HCT116 (cell line): ENCODE results near the gene SNRNP200. TPM values are rescaled to one million over a fixed set of nuclear protein-coding genes. Genes with fewer than 3 reads are reported as not detected.

Experiments
- ATAC-seq: fragments of 200-7000 bp; cut with Tn5 transposase; 2 replicates; pipeline ENCODE4 v1.9.1; 2020; ENCODE audit warnings: mild to moderate bottlenecking, moderate library complexity
- BruUV-seq: library from RNA; stranded (reverse); fragments of 400-500 nt; replicated peaks from 2 replicates; lab custom pipeline; 2021; lab: Mats Ljungman, UMichigan
- CTCF ChIA-PET: fragments of 300-600 bp; sonication (Branson Sonifier 250); formaldehyde crosslinking; loops from one replicate; lab custom pipeline; 2021; ENCODE audit warnings: antibody characterized with exemption; lab: Charles Lee
- POLR2A ChIA-PET: fragments of 300-600, 350-600 bp; sonication (Branson Sonifier 250); formaldehyde crosslinking; loops from one replicate; lab custom pipeline; 2021; ENCODE audit warnings: antibody characterized with exemption; lab: Charles Lee
- RAD21 ChIA-PET, 2 experiments: fragments of 300-600 bp; sonication (Branson Sonifier 250); formaldehyde crosslinking; loops; one replicate each; lab custom pipeline; 2023; ENCODE audit warnings: low total read pairs in 2 of 2; ENCODE audit not compliant: uncharacterized antibody in 2 of 2, unreplicated experiment in 2 of 2, low non-redundant PET in 1 of 2; lab: Charles Lee
- DNase-seq: peaks from one replicate; pipeline ENCODE4 v3.0.0-alpha.2; 2010; ENCODE audit warnings: low read depth, low spot score
- H2AFZ ChIP-seq: fragments of 200-600 bp; shearing (Covaris generic), sonication (generic); 2 replicates; pipeline ENCODE4 v1.6.1; 2017; ENCODE audit warnings: low read depth, mixed run types, mixed read lengths, antibody characterized with exemption, low read length; ENCODE audit not compliant: poor library complexity, severe bottlenecking
- H3K27ac ChIP-seq: 2 replicates; pipeline ENCODE4 v1.5.1; 2012; ENCODE audit warnings: low read depth, low read length
- H3K27me3 ChIP-seq: fragments of 200-600 bp; sonication (generic); 2 replicates; pipeline ENCODE4 v1.6.1; 2016; ENCODE audit warnings: mixed run types, low read length, mixed read lengths; ENCODE audit not compliant: insufficient read depth
- H3K36me3 ChIP-seq, 2 experiments: fragments of 200-500 bp in 1 of 2; fragments of 200-600 bp in 1 of 2; sonication (Bioruptor generic) in 1 of 2; sonication (generic) in 1 of 2; 2 replicates each; pipeline versions ENCODE4 v1.5.1 to v1.6.1; 2014 to 2016; ENCODE audit warnings: low read length in 2 of 2, inconsistent platforms in 1 of 2, mixed read lengths in 1 of 2, mixed run types in 1 of 2; ENCODE audit not compliant: insufficient read depth in 2 of 2, control insufficient read depth in 1 of 2
- H3K4me1 ChIP-seq, 2 experiments: fragments of 200-600 bp in 1 of 2; sonication (generic) in 1 of 2; 2 replicates each; pipeline versions ENCODE4 v1.5.1 to v1.6.1; 2012 to 2017; ENCODE audit warnings: low read length in 2 of 2, inconsistent platforms in 1 of 2, mild to moderate bottlenecking in 1 of 2, mixed read lengths in 1 of 2, mixed run types in 1 of 2, moderate library complexity in 1 of 2; ENCODE audit not compliant: insufficient read depth in 2 of 2, control insufficient read depth in 1 of 2
- H3K4me2 ChIP-seq: fragments of 200-600 bp; sonication (generic); 2 replicates; pipeline ENCODE4 v1.6.1; 2017; ENCODE audit warnings: mixed run types, low read length, mixed read lengths
- H3K4me3 ChIP-seq, 2 experiments: fragments of 200-600 bp in 1 of 2; sonication (generic) in 1 of 2; replicated peaks in 1 of 2; 2 replicates each; pipeline ENCODE4 v1.5.1; 2011 to 2016; ENCODE audit warnings: low read length in 2 of 2, control low read depth in 1 of 2, low read depth in 1 of 2, mild to moderate bottlenecking in 1 of 2, mixed read lengths in 1 of 2, mixed run types in 1 of 2
- H3K79me2 ChIP-seq: fragments of 200-600 bp; sonication (generic); 2 replicates; pipeline ENCODE4 v1.6.1; 2017; ENCODE audit warnings: mild to moderate bottlenecking, mixed run types, low read length, moderate library complexity, mixed read lengths; ENCODE audit not compliant: insufficient read depth
- H3K9ac ChIP-seq: fragments of 200-600 bp; sonication (generic); 2 replicates; pipeline ENCODE4 v1.6.1; 2016; ENCODE audit warnings: low read length, mixed read lengths
- H3K9me2 ChIP-seq: fragments of 200-600 bp; sonication (generic), shearing (Covaris generic); 2 replicates; pipeline ENCODE4 v1.6.1; 2017; ENCODE audit warnings: mixed run types, mild to moderate bottlenecking, moderate library complexity; ENCODE audit not compliant: insufficient read depth
- H3K9me3 ChIP-seq, 2 experiments: fragments of 200-500 bp in 1 of 2; fragments of 200-600 bp in 1 of 2; sonication (Bioruptor generic) in 1 of 2; sonication (generic) in 1 of 2; 2 replicates each; pipeline ENCODE4 v1.6.1; 2014 to 2017; ENCODE audit warnings: low read length in 2 of 2, mixed read lengths in 2 of 2, inconsistent platforms in 1 of 2, low read depth in 1 of 2, mild to moderate bottlenecking in 1 of 2, mixed run types in 1 of 2, moderate library complexity in 1 of 2; ENCODE audit not compliant: control insufficient read depth in 1 of 2, insufficient read depth in 1 of 2
- H4K20me1 ChIP-seq: fragments of 200-600 bp; sonication (generic), shearing (Covaris generic); 2 replicates; pipeline ENCODE4 v1.6.1; 2017; ENCODE audit warnings: mixed run types, mild to moderate bottlenecking, moderate library complexity; ENCODE audit not compliant: insufficient read depth
- CBX3 ChIP-seq: IDR thresholded peaks from 2 replicates; pipeline ENCODE4 v1.6.1; 2012; ENCODE audit warnings: low read depth
- CEBPB ChIP-seq: IDR thresholded peaks from 2 replicates; pipeline ENCODE4 v1.6.1; 2012; ENCODE audit warnings: low read depth
- EGR1 ChIP-seq: IDR thresholded peaks from 2 replicates; pipeline ENCODE4 v1.6.1; 2012; ENCODE audit warnings: low read depth
- ELF1 ChIP-seq: IDR thresholded peaks from 2 replicates; pipeline ENCODE4 v1.6.1; 2012; ENCODE audit warnings: low read depth, borderline replicate concordance
- EZH2phosphoT487 ChIP-seq: fragments of 200-600 bp; IDR thresholded peaks from 2 replicates; pipeline ENCODE4 v1.6.1; 2018; ENCODE audit warnings: antibody characterized with exemption, borderline replicate concordance
- FOSL1 ChIP-seq: IDR thresholded peaks from 2 replicates; pipeline ENCODE4 v1.6.1; 2012; ENCODE audit warnings: low read depth
- POLR2AphosphoS5 ChIP-seq: IDR thresholded peaks from 2 replicates; pipeline ENCODE4 v1.6.1; 2011; ENCODE audit warnings: mild to moderate bottlenecking, low read depth, low read length, moderate library complexity
- RAD21 ChIP-seq: IDR thresholded peaks from 2 replicates; pipeline ENCODE4 v1.6.1; 2012; ENCODE audit warnings: low read depth, mild to moderate bottlenecking
- SP1 ChIP-seq: IDR thresholded peaks from 2 replicates; pipeline ENCODE4 v1.6.1; 2012; ENCODE audit warnings: low read depth
- SRF ChIP-seq: IDR thresholded peaks from 2 replicates; pipeline ENCODE4 v1.6.1; 2012; ENCODE audit warnings: low read depth
- TCF7L2 ChIP-seq: IDR thresholded peaks from 2 replicates; pipeline ENCODE4 v1.7.0; 2011; ENCODE audit warnings: borderline replicate concordance, inconsistent platforms; ENCODE audit not compliant: insufficient read depth, insufficient read length; ENCODE audit errors: extremely low read depth
- YY1 ChIP-seq: IDR thresholded peaks from 2 replicates; pipeline ENCODE4 v1.6.1; 2011; ENCODE audit warnings: low read length, low read depth, moderate library complexity, mild to moderate bottlenecking; ENCODE audit not compliant: insufficient replicate concordance; ENCODE audit errors: extremely low read depth
- ZBTB33 ChIP-seq: IDR thresholded peaks from 2 replicates; pipeline ENCODE4 v1.6.1; 2011; ENCODE audit warnings: mild to moderate bottlenecking, low read length, moderate library complexity; ENCODE audit not compliant: insufficient replicate concordance; ENCODE audit errors: extremely low read depth
- ZFX ChIP-seq: fragments of 450-650 bp; IDR thresholded peaks from 2 replicates; pipeline ENCODE4 v1.6.1; 2017
- intact Hi-C: fragments of 100-400 bp; cut with micrococcal nuclease; formaldehyde crosslinking; loops from 2 replicates; pipeline ENCODE4 v1.10.0; 2022
- total RNA-seq: library from RNA; stranded (reverse); gene quantifications from one replicate; pipeline ENCODE4 v1.2.1, GENCODE V29; 2021; ENCODE audit not compliant: unreplicated experiment
- TF ChIP-seq, protein P1 (sequence below), 3 experiments: fragments of 200-600 bp in 1 of 3; sonication (generic) in 1 of 3; IDR thresholded peaks in 2 of 3; conservative IDR thresholded peaks in 1 of 3; 2 replicates each; pipeline ENCODE4 v1.5.1; 2012 to 2017; ENCODE audit warnings: low read depth in 2 of 3, low read length in 2 of 3, antibody characterized with exemption in 1 of 3, borderline replicate concordance in 1 of 3, control low read depth in 1 of 3, mild to moderate bottlenecking in 1 of 3, mixed read lengths in 1 of 3, mixed run types in 1 of 3, moderate library complexity in 1 of 3; ENCODE audit not compliant: insufficient read depth in 1 of 3
- TF ChIP-seq, protein P2 (sequence below): IDR thresholded peaks from 2 replicates; pipeline ENCODE4 v1.6.1; 2012; ENCODE audit warnings: low read depth

The SNRNP200 gene
- total RNA-seq, 1 experiment from 2014 or later: 202 TPM

GRCh38 chr2:96341641-96342040, 36.3 kb upstream of the SNRNP200 start (continued):
- TF ChIP-seq, protein P1, sequence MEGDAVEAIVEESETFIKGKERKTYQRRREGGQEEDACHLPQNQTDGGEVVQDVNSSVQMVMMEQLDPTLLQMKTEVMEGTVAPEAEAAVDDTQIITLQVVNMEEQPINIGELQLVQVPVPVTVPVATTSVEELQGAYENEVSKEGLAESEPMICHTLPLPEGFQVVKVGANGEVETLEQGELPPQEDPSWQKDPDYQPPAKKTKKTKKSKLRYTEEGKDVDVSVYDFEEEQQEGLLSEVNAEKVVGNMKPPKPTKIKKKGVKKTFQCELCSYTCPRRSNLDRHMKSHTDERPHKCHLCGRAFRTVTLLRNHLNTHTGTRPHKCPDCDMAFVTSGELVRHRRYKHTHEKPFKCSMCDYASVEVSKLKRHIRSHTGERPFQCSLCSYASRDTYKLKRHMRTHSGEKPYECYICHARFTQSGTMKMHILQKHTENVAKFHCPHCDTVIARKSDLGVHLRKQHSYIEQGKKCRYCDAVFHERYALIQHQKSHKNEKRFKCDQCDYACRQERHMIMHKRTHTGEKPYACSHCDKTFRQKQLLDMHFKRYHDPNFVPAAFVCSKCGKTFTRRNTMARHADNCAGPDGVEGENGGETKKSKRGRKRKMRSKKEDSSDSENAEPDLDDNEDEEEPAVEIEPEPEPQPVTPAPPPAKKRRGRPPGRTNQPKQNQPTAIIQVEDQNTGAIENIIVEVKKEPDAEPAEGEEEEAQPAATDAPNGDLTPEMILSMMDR (IDR thresholded peaks at IDR 0.05 in 2 of 3, conservative IDR thresholded peaks at IDR 0.05 in 1 of 3; ENCODE audit: borderline replicate concordance in 1 of 3, insufficient read depth in 1 of 3, low read depth in 2 of 3, low read length in 2 of 3): no peak
- TF ChIP-seq RAD21 (no peak), CEBPB (no peak), TCF7L2 (no peak), ZFX (no peak), YY1 (no peak)

DNA sequence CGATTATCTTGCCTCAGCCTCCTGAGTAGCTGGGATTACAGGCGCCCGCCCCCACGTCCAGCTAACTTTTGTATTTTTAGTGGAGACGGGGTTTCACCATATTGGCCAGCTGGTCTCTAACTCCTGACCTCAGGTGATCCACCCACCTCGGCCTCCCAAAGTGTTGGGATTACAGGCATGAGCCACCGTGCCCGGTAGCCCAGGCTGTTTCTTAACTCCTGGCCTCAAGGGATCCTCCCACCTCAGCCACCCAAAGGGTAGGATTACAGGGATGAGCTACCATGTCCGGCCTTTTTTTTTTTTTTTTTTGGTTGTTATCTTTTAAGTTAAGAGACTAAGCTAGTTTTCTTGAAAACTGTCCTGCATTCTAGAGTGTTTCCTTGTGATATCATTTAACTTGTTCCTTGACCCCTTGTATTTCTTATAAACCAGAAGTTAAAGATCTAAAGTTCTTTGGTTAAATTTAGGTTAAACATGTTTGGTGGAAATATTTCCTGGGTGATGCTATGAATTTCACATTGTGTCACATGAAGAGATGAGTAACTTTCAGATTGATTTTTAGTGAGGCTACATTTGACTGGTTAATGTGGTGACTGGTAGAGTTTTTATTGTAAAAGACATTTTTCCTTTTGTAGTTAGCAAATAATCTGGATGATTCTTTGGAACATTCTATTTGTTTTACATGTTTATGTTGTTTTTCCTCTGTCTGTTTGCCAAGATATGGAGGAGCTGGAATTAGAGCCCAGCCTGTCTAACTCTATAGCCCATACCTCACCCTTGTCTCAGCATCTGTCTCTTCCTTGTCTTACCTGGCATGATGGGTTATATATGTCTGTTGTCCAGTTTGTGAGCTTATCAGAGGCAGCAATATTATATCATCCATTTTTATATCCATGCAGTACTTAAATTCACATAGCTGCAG, 35.4 kb upstream of the SNRNP200 start:
- peaks cover 80% of the 10 kb centered on the region for H3K79me2 ChIP-seq
- no peak for DNase-seq
- H3K27ac ChIP-seq: no peak overlapping the region
- no peaks in the 10 kb centered on the region for H3K27me3 ChIP-seq
- ChIA-PET CTCF (no interaction called here), POLR2A (no interaction called here), RAD21 (no interaction called here)
- no peak for ATAC-seq
- H4K20me1 ChIP-seq: no peaks in the 10 kb centered on the region
- H3K9ac ChIP-seq: no peak overlapping the region
- no peak overlapping the region for H2AFZ ChIP-seq
- BruUV-seq: no TSS peak
- H3K9me3 ChIP-seq: no peaks in the 10 kb centered on the region
- H3K4me1 ChIP-seq: peaks cover 4 to 48% of the 10 kb centered on the region in 2 experiments; a peak in 3 of 4 replicates
- no peak overlapping the region for H3K4me3 ChIP-seq
- no peak overlapping the region; the same call in 1 of the 2 replicates for H3K4me2 ChIP-seq
- intact Hi-C loops: no loop called here
- peaks cover 24 to 41% of the 10 kb centered on the region in 2 experiments; a peak in 3 of 4 replicates for H3K36me3 ChIP-seq
- no peaks in the 10 kb centered on the region for H3K9me2 ChIP-seq
- TF ChIP-seq, protein P2, sequence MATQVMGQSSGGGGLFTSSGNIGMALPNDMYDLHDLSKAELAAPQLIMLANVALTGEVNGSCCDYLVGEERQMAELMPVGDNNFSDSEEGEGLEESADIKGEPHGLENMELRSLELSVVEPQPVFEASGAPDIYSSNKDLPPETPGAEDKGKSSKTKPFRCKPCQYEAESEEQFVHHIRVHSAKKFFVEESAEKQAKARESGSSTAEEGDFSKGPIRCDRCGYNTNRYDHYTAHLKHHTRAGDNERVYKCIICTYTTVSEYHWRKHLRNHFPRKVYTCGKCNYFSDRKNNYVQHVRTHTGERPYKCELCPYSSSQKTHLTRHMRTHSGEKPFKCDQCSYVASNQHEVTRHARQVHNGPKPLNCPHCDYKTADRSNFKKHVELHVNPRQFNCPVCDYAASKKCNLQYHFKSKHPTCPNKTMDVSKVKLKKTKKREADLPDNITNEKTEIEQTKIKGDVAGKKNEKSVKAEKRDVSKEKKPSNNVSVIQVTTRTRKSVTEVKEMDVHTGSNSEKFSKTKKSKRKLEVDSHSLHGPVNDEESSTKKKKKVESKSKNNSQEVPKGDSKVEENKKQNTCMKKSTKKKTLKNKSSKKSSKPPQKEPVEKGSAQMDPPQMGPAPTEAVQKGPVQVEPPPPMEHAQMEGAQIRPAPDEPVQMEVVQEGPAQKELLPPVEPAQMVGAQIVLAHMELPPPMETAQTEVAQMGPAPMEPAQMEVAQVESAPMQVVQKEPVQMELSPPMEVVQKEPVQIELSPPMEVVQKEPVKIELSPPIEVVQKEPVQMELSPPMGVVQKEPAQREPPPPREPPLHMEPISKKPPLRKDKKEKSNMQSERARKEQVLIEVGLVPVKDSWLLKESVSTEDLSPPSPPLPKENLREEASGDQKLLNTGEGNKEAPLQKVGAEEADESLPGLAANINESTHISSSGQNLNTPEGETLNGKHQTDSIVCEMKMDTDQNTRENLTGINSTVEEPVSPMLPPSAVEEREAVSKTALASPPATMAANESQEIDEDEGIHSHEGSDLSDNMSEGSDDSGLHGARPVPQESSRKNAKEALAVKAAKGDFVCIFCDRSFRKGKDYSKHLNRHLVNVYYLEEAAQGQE: no peak
- no peak for TF ChIP-seq TCF7L2
- TF ChIP-seq ZFX: no peak
- TF ChIP-seq FOSL1: no peak
- TF ChIP-seq EZH2phosphoT487: no peak
- no peak for TF ChIP-seq SP1
- TF ChIP-seq SRF: no peak
- TF ChIP-seq EGR1: no peak
- TF ChIP-seq ZBTB33: no peak
- no peak for TF ChIP-seq ELF1
- no peak for TF ChIP-seq CBX3
- TF ChIP-seq RAD21: no peak
- no peak for TF ChIP-seq POLR2AphosphoS5
